Caco-2 (cell line): Measurements from ENCODE around the gene DDRGK1. TPM values are rescaled to one million over a fixed set of nuclear protein-coding genes. Genes with fewer than 3 reads are reported as not detected.

ENCODE experiments used
- BruUV-seq: library from RNA; stranded (reverse); fragments of 400-500 nt; replicated peaks from 2 replicates; lab custom pipeline; 2021; lab: Mats Ljungman, UMichigan
- CTCF ChIA-PET: fragments of 300-600 bp; sonication (Branson Sonifier 250); formaldehyde crosslinking; loops from one replicate; lab custom pipeline; 2022; ENCODE audit warnings: antibody characterized with exemption; lab: Charles Lee
- POLR2A ChIA-PET: fragments of 300-600 bp; sonication (Branson Sonifier 250); formaldehyde crosslinking; loops from one replicate; lab custom pipeline; 2022; ENCODE audit warnings: antibody characterized with exemption; lab: Charles Lee
- DNase-seq, 2 experiments: peaks; one replicate each; pipeline versions ENCODE4 v3.0.0 to v3.0.0-alpha.2; 2020 to 2022
- H3K27me3 ChIP-seq: replicated peaks from 2 replicates; pipeline ENCODE4 v1.6.0; 2011; ENCODE audit warnings: low read length; ENCODE audit not compliant: control insufficient read depth, insufficient read depth
- H3K36me3 ChIP-seq: 2 replicates; pipeline ENCODE4 v1.5.1; 2011; ENCODE audit warnings: low read length; ENCODE audit not compliant: control insufficient read depth, insufficient read depth
- H3K4me1 ChIP-seq: fragments of 250-450 bp; sonication (Bioruptor Pico); 2 replicates; pipeline ENCODE4 v1.5.1; 2020; ENCODE audit warnings: mild to moderate bottlenecking
- H3K4me3 ChIP-seq: 2 replicates; pipeline ENCODE4 v1.5.1; 2011; ENCODE audit warnings: low read depth, mild to moderate bottlenecking, control low read depth, low read length
- H3K9me3 ChIP-seq: fragments of 250-450 bp; sonication (Bioruptor Pico); 2 replicates; pipeline ENCODE4 v1.5.1; 2020; ENCODE audit warnings: mild to moderate bottlenecking, moderate library complexity
- H3K27ac Mint-ChIP-seq: one replicate; pipeline ENCODE4 v1.8.0; 2022; ENCODE audit warnings: mixed read lengths; ENCODE audit not compliant: unreplicated experiment
- H3K27me3 Mint-ChIP-seq: one replicate; pipeline ENCODE4 v1.8.0; 2022; ENCODE audit warnings: mixed read lengths; ENCODE audit not compliant: insufficient read depth, unreplicated experiment
- H3K36me3 Mint-ChIP-seq: one replicate; pipeline ENCODE4 v1.8.0; 2022; ENCODE audit warnings: mild to moderate bottlenecking, mixed read lengths; ENCODE audit not compliant: insufficient read depth, unreplicated experiment
- H3K4me1 Mint-ChIP-seq: one replicate; pipeline ENCODE4 v1.8.0; 2022; ENCODE audit warnings: low read depth, mixed read lengths; ENCODE audit not compliant: unreplicated experiment
- H3K4me3 Mint-ChIP-seq: one replicate; pipeline ENCODE4 v1.8.0; 2022; ENCODE audit warnings: mild to moderate bottlenecking, moderate library complexity, mixed read lengths; ENCODE audit not compliant: unreplicated experiment
- H3K9me3 Mint-ChIP-seq: one replicate; pipeline ENCODE4 v1.8.0; 2022; ENCODE audit warnings: mixed read lengths; ENCODE audit not compliant: unreplicated experiment
- CTCF ChIP-seq, 2 experiments: fragments of 200-600 bp in 1 of 2; IDR thresholded peaks; 1 replicate in 1 of 2; 2 replicates in 1 of 2; pipeline versions ENCODE4 v1.5.1 to v1.8.0; 2011 to 2022; ENCODE audit warnings: antibody characterized with exemption in 1 of 2, control low read depth in 1 of 2, inconsistent platforms in 1 of 2, low read depth in 1 of 2, low read length in 1 of 2, mild to moderate bottlenecking in 1 of 2, moderate library complexity in 1 of 2; ENCODE audit not compliant: insufficient read depth in 1 of 2, severe bottlenecking in 1 of 2, unreplicated experiment in 1 of 2
- intact Hi-C: fragments of 100-400 bp; cut with micrococcal nuclease; formaldehyde crosslinking; loops from one replicate; pipeline ENCODE4 v1.10.0; 2022; ENCODE audit not compliant: unreplicated experiment
- total RNA-seq: library from RNA; stranded (reverse); gene quantifications from 2 replicates; pipeline ENCODE4 v1.2.3, GENCODE V29; 2022

The DDRGK1 gene
- total RNA-seq, 1 experiment from 2014 or later = 84.8 TPM

DNA sequence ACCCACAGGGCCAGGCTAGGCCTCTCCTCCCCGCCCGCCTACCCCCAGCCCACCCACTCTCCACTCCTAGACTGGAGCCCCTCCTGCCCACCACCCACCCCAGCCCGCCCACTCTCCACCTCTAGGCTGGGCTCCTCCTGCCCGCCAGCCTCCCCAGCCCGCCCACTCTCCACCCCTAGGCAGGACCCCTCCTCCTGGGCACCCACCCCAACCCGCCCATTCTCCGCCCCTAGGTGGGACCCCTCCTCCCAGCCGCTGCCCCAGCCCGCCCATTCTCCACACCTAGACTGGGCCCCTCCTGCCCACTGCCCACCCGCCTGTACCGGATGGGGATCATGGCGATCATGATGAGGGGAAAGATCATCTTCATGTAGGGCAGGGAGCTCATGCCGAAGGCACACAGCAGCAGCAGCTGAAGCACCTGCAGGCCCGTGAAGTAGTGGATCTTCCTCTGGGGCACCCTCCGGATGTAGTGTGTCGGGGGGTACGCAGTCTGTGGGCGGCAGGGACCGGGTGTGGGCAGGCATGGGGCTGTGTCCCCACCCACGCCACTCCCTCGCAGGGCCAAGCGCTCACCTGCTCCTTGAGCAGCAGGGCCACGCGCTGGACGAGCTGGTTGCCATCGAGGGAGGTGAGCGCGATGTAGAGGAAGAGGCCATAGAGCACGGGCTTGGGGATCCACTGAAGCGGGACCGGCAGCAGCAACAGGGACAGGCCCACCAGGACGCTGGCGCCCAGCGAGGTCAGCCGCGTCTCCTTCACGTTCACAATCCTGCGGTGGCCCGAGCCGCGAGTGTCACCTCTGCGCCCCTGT is 23.7 kb upstream of the DDRGK1 start:
- Histone ChIP-seq H3K4me1 (peaks cover 15% of the 10 kb centered on the region), H3K4me3 (no peak overlapping the region), H3K27me3 (no peaks in the 10 kb centered on the region), H3K9me3 (no peaks in the 10 kb centered on the region), H3K36me3 (peaks cover 1% of the 10 kb centered on the region)
- Mint-ChIP-seq H3K36me3 (peaks cover 8% of the 10 kb centered on the region), H3K27me3 (no peaks in the 10 kb centered on the region), H3K4me1 (peaks cover 7% of the 10 kb centered on the region), H3K4me3 (no peak overlapping the region), H3K27ac (peak overlapping the region; percentile 36), H3K9me3 (no peaks in the 10 kb centered on the region)
- ChIA-PET CTCF (interaction anchor here (0.6 kb wide), 1 partner anchor 23 kb away, joined by 3 read pairs; no protein-coding TSS in a partner anchor), POLR2A (no interaction called here)
- no TSS peak for BruUV-seq
- TF ChIP-seq CTCF (IDR thresholded peaks at IDR 0.05; ENCODE audit: insufficient read depth in 1 of 2, low read depth in 1 of 2, low read length in 1 of 2, severe bottlenecking in 1 of 2, unreplicated experiment in 1 of 2) = no peak
- intact Hi-C loops = no loop called here
- no peak for DNase-seq

DNA sequence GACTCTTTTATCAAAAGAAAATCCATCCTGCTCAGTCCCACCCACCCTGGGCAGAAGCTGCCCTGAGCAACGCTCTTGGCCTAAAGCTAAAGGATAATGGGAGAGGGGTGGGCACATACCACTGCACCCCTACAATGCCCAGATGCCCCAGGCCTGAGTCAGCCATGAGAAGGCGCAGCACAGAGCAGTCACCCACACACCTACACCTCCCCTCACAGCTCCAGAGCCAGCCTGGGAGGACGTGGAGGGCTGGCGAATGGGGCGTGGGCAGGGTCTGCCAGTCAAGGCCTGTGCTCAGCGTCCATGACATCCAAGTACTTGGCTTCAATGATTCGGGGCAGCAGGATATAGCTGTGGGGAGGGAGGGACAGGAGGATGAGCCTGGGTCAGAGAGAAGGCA is 23.0 kb upstream of the DDRGK1 start:
- H3K4me3 Mint-ChIP-seq = no peak overlapping the region
- no peak overlapping the region for H3K4me3 ChIP-seq
- no peaks in the 10 kb centered on the region for H3K27me3 Mint-ChIP-seq
- ChIA-PET POLR2A (no interaction called here), CTCF (interaction anchor here (0.6 kb wide), 1 partner anchor 23 kb away, joined by 3 read pairs; no protein-coding TSS in a partner anchor)
- peaks cover 13% of the 10 kb centered on the region for H3K36me3 Mint-ChIP-seq
- peaks cover 22% of the 10 kb centered on the region for H3K4me1 ChIP-seq
- TF ChIP-seq CTCF (IDR thresholded peaks at IDR 0.05; ENCODE audit: insufficient read depth in 1 of 2, low read depth in 1 of 2, low read length in 1 of 2, severe bottlenecking in 1 of 2, unreplicated experiment in 1 of 2) = no peak
- H3K4me1 Mint-ChIP-seq = peaks cover 7% of the 10 kb centered on the region
- intact Hi-C loops = no loop called here
- H3K9me3 Mint-ChIP-seq = no peaks in the 10 kb centered on the region
- peaks cover 1% of the 10 kb centered on the region for H3K36me3 ChIP-seq
- no TSS peak for BruUV-seq
- no peak for DNase-seq
- H3K9me3 ChIP-seq = no peaks in the 10 kb centered on the region
- H3K27ac Mint-ChIP-seq = no peak overlapping the region
- no peaks in the 10 kb centered on the region for H3K27me3 ChIP-seq

- peaks cover 13% of the 10 kb centered on the region for H3K36me3 Mint-ChIP-seq
- H3K4me1 ChIP-seq = peaks cover 26% of the 10 kb centered on the region
- ChIA-PET CTCF (no interaction called here), POLR2A (no interaction called here)
- peaks cover 7% of the 10 kb centered on the region for H3K4me1 Mint-ChIP-seq
- no peaks in the 10 kb centered on the region for H3K27me3 ChIP-seq
- H3K9me3 Mint-ChIP-seq = no peaks in the 10 kb centered on the region
- H3K36me3 ChIP-seq = peaks cover 1% of the 10 kb centered on the region
- no peaks in the 10 kb centered on the region for H3K27me3 Mint-ChIP-seq
- peak overlapping the region; percentile 28 for H3K27ac Mint-ChIP-seq
- no peaks in the 10 kb centered on the region for H3K9me3 ChIP-seq
- no peak overlapping the region for H3K4me3 Mint-ChIP-seq
- no peak overlapping the region for H3K4me3 ChIP-seq
- no peak for DNase-seq
- intact Hi-C loops = no loop called here
- no peak for TF ChIP-seq CTCF (IDR thresholded peaks at IDR 0.05; ENCODE audit: insufficient read depth in 1 of 2, low read depth in 1 of 2, low read length in 1 of 2, severe bottlenecking in 1 of 2, unreplicated experiment in 1 of 2)
- TSS peak; percentile 12 for BruUV-seq
Measured at GRCh38 chr20:3226864-3227263, 22.4 kb upstream of the DDRGK1 start.
